ENCODE results near the gene S1PR1. TPM values are rescaled to one million over a fixed set of nuclear protein-coding genes. Genes with fewer than 3 reads are reported as not detected.
"Not testable (repeated sequence)": the region's sequence is repeated elsewhere in the genome, so short reads cannot be mapped to it uniquely, and the experiment has no call there.

The S1PR1 gene
- total RNA-seq, 8 experiments from 2014 or later: 1.6 to 65.4 (median 11.3) TPM

GRCh38 chr1:101228424-101229134 lies 8.2 kb upstream of the S1PR1 start:
- Histone ChIP-seq H3K27ac (no peak overlapping the region), H3K4me1 (replicated peaks in 1 of 2) (no peaks in the 10 kb centered on the region), H3K4me3 (no peak overlapping the region)
- in situ Hi-C loops (cut with MboI; ENCODE audit: low pct_unique_long_range_greater_than_20kb in 2 of 9, low sequenced_read_pairs in 9 of 9, unreplicated experiment in 9 of 9): loop anchor here in 1 of 9 experiments (25.0 kb wide), 2 partner anchors 216 to 316 kb away; no protein-coding TSS in a partner anchor
- ATAC-seq (replicated peaks in 6 of 8): no peak
- WGBS, 10 experiments: 60 to 96% (median 90%) methylated on average over 1 to 6 of the region's 6 CpGs; no CpG with 5 or more reads in 1 of the 10 experiments

GRCh38 chr1:101232182-101232581 lies 4.6 kb upstream of the S1PR1 start:
- H3K27ac ChIP-seq; ATAC-seq (replicated peaks in 6 of 8); H3K4me1 ChIP-seq (replicated peaks in 1 of 2); H3K4me3 ChIP-seq: not testable (repeated sequence)
- in situ Hi-C loops (cut with MboI; ENCODE audit: low pct_unique_long_range_greater_than_20kb in 2 of 9, low sequenced_read_pairs in 9 of 9, unreplicated experiment in 9 of 9): loop anchor here in 1 of 9 experiments (25.0 kb wide), 2 partner anchors 220 to 320 kb away; no protein-coding TSS in a partner anchor

GRCh38 chr1:101233495-101233894 lies 3.3 kb upstream of the S1PR1 start:
- Histone ChIP-seq H3K4me3 (no peak overlapping the region), H3K27ac (no peak overlapping the region), H3K4me1 (replicated peaks in 1 of 2) (peaks cover 0 to 6% of the 10 kb centered on the region in 2 donors)
- 84 to 100% (median 93%) methylated on average over 4 to 7 of the region's 7 CpGs; no CpG with 5 or more reads in 1 of the 10 experiments for WGBS, 10 experiments
- in situ Hi-C loops (cut with MboI; ENCODE audit: low pct_unique_long_range_greater_than_20kb in 2 of 9, low sequenced_read_pairs in 9 of 9, unreplicated experiment in 9 of 9): loop anchor here in 1 of 9 experiments (25.0 kb wide), 2 partner anchors 221 to 321 kb away; no protein-coding TSS in a partner anchor
- ATAC-seq (replicated peaks in 6 of 8): no peak

- in situ Hi-C loops (cut with MboI; ENCODE audit: low pct_unique_long_range_greater_than_20kb in 2 of 9, low sequenced_read_pairs in 9 of 9, unreplicated experiment in 9 of 9): loop anchor here in 1 of 9 experiments (25.0 kb wide), 2 partner anchors 223 to 323 kb away; no protein-coding TSS in a partner anchor
- peak in 2 of 8 experiments; percentile 2 to 4 for ATAC-seq (replicated peaks in 6 of 8)
- WGBS, 10 experiments: 0 to 30% (median 11%) methylated on average over 3 to 6 of the region's 6 CpGs; no CpG with 5 or more reads in 1 of the 10 experiments
- Histone ChIP-seq H3K27ac (peak overlapping the region in 1 of 2 donors; percentile 58), H3K4me1 (replicated peaks in 1 of 2) (peaks cover 0 to 6% of the 10 kb centered on the region in 2 donors), H3K4me3 (peak overlapping the region; percentile 38 to 61 (median 49))
These were observed 1.6 kb upstream of the S1PR1 start for GRCh38 chr1:101235216-101235695.

- Histone ChIP-seq H3K27ac (peak overlapping the region; percentile 10 to 58), H3K4me1 (replicated peaks in 1 of 2) (peaks cover 0 to 6% of the 10 kb centered on the region in 2 donors), H3K4me3 (peak overlapping the region; percentile 38 to 61 (median 49))
- in situ Hi-C loops (cut with MboI; ENCODE audit: low pct_unique_long_range_greater_than_20kb in 2 of 9, low sequenced_read_pairs in 9 of 9, unreplicated experiment in 9 of 9): loop anchor here in 1 of 9 experiments (25.0 kb wide), 2 partner anchors 224 to 324 kb away; no protein-coding TSS in a partner anchor
- peak; percentile 37 to 78 (median 64) for ATAC-seq (replicated peaks in 6 of 8)
- 0 to 4% (median 1%) methylated on average over 6 to 32 of the region's 43 CpGs; no CpG with 5 or more reads in 2 of the 10 experiments for WGBS, 10 experiments
These were observed 913 bp upstream of the S1PR1 start for GRCh38 chr1:101235696-101236515.

- in situ Hi-C loops (cut with MboI; ENCODE audit: low pct_unique_long_range_greater_than_20kb in 2 of 9, low sequenced_read_pairs in 9 of 9, unreplicated experiment in 9 of 9): loop anchor here in 1 of 9 experiments (25.0 kb wide), 2 partner anchors 225 to 325 kb away; no protein-coding TSS in a partner anchor
- peak; percentile 1 to 16 (median 5) for ATAC-seq (replicated peaks in 6 of 8)
- H3K27ac ChIP-seq: peak overlapping the region in 1 of 2 donors; percentile 56
- WGBS, 10 experiments: 0 to 3% (median 0%) methylated on average over 2 to 12 of the region's 12 CpGs
- H3K4me3 ChIP-seq: peak overlapping the region; percentile 38 to 61 (median 49)
- peaks cover 0 to 6% of the 10 kb centered on the region in 2 donors for H3K4me1 ChIP-seq (replicated peaks in 1 of 2)
These were observed 514 bp downstream of the S1PR1 start for GRCh38 chr1:101237229-101237837.

- no peak for ATAC-seq (replicated peaks in 6 of 8)
- H3K27ac ChIP-seq: no peak overlapping the region
- H3K4me3 ChIP-seq: peak overlapping the region; percentile 9 to 61 (median 49)
- in situ Hi-C loops (cut with MboI; ENCODE audit: low pct_unique_long_range_greater_than_20kb in 2 of 9, low sequenced_read_pairs in 9 of 9, unreplicated experiment in 9 of 9): loop anchor here in 1 of 9 experiments (25.0 kb wide), 2 partner anchors 226 to 326 kb away; no protein-coding TSS in a partner anchor
- peaks cover 0 to 6% of the 10 kb centered on the region in 2 donors for H3K4me1 ChIP-seq (replicated peaks in 1 of 2)
- WGBS, 10 experiments: 0 to 29% (median 9%) methylated on average over 1 to 10 of the region's 14 CpGs; no CpG with 5 or more reads in 3 of the 10 experiments
These were observed 1.3 kb downstream of the S1PR1 start for GRCh38 chr1:101238031-101238628.

GRCh38 chr1:101238681-101239094 lies 1.9 kb downstream of the S1PR1 start:
- ATAC-seq (replicated peaks in 6 of 8): peak; percentile 8 to 50 (median 32)
- H3K4me3 ChIP-seq: peak overlapping the region in 4 of 5 donors; percentile 46 to 61 (median 49)
- in situ Hi-C loops (cut with MboI; ENCODE audit: low pct_unique_long_range_greater_than_20kb in 2 of 9, low sequenced_read_pairs in 9 of 9, unreplicated experiment in 9 of 9): loop anchor here in 1 of 9 experiments (25.0 kb wide), 2 partner anchors 226 to 326 kb away; no protein-coding TSS in a partner anchor
- peaks cover 0 to 6% of the 10 kb centered on the region in 2 donors for H3K4me1 ChIP-seq (replicated peaks in 1 of 2)
- WGBS, 10 experiments: 0 to 26% (median 9%) methylated on average over 2 to 16 of the region's 17 CpGs; no CpG with 5 or more reads in 3 of the 10 experiments
- H3K27ac ChIP-seq: no peak overlapping the region

- WGBS, 10 experiments: 67 to 100% (median 95%) methylated on average over 1 to 40 of the region's 42 CpGs; no CpG with 5 or more reads in 1 of the 10 experiments
- H3K4me3 ChIP-seq: peak overlapping the region in 1 of 5 donors; percentile 49
- H3K27ac ChIP-seq: no peak overlapping the region
- H3K4me1 ChIP-seq (replicated peaks in 1 of 2): peaks cover 0 to 6% of the 10 kb centered on the region in 2 donors
- ATAC-seq (replicated peaks in 6 of 8): no peak
- in situ Hi-C loops (cut with MboI; ENCODE audit: low pct_unique_long_range_greater_than_20kb in 2 of 9, low sequenced_read_pairs in 9 of 9, unreplicated experiment in 9 of 9): loop anchor here in 1 of 9 experiments (25.0 kb wide), 2 partner anchors 227 to 327 kb away; no protein-coding TSS in a partner anchor
These were observed 2.5 kb downstream of the S1PR1 start for GRCh38 chr1:101239095-101240040.

- Histone ChIP-seq H3K27ac (no peak overlapping the region), H3K4me1 (replicated peaks in 1 of 2) (peaks cover 0 to 6% of the 10 kb centered on the region in 2 donors), H3K4me3 (no peak overlapping the region)
- 70 to 100% (median 93%) methylated on average over 1 to 8 of the region's 10 CpGs; no CpG with 5 or more reads in 2 of the 10 experiments for WGBS, 10 experiments
- ATAC-seq (replicated peaks in 6 of 8): no peak
- in situ Hi-C loops (cut with MboI; ENCODE audit: low pct_unique_long_range_greater_than_20kb in 2 of 9, low sequenced_read_pairs in 9 of 9, unreplicated experiment in 9 of 9): loop anchor here in 1 of 9 experiments (25.0 kb wide), 2 partner anchors 228 to 328 kb away; no protein-coding TSS in a partner anchor
These were observed 3.2 kb downstream of the S1PR1 start for GRCh38 chr1:101240041-101240430.

Measured in motor neuron (in vitro differentiated cells).